Activated naive CD4-positive, alpha-beta T cell treated with anti-CD3 and anti-CD28 coated beads for 36 hours (primary cell): ENCODE results near the gene SEL1L2. TPM values are rescaled to one million over a fixed set of nuclear protein-coding genes. Genes with fewer than 3 reads are reported as not detected.

Experiments
- CTCF ChIA-PET: fragments of 350-600 bp; sonication (Branson Sonifier 250); formaldehyde crosslinking; loops from one replicate; lab custom pipeline; 2021; ENCODE audit warnings: antibody characterized with exemption; lab: Charles Lee
- DNase-seq: peaks from one replicate; pipeline ENCODE4 v3.0.0-alpha.2; 2020
- H3K27ac Mint-ChIP-seq: one replicate; pipeline ENCODE4 v1.8.0; 2021; ENCODE audit warnings: mild to moderate bottlenecking, mixed read lengths
- H3K27me3 Mint-ChIP-seq: one replicate; pipeline ENCODE4 v1.8.0; 2021; ENCODE audit warnings: low read depth, mixed read lengths
- H3K36me3 Mint-ChIP-seq: one replicate; pipeline ENCODE4 v1.8.0; 2021; ENCODE audit warnings: low read depth, mixed read lengths
- H3K4me1 Mint-ChIP-seq: one replicate; pipeline ENCODE4 v1.8.0; 2021; ENCODE audit warnings: low read depth, mixed read lengths
- H3K4me3 Mint-ChIP-seq: one replicate; pipeline ENCODE4 v1.8.0; 2021; ENCODE audit warnings: mild to moderate bottlenecking, moderate library complexity, mixed read lengths
- H3K9me3 Mint-ChIP-seq: one replicate; pipeline ENCODE4 v1.8.0; 2021; ENCODE audit warnings: mixed read lengths
- intact Hi-C: fragments of 100-400 bp; cut with micrococcal nuclease; formaldehyde crosslinking; loops from one replicate; pipeline ENCODE4 v1.15.1; 2023
- total RNA-seq, 2 experiments: library from RNA; stranded (reverse); gene quantifications; one replicate each; pipeline ENCODE4 v1.2.3, GENCODE V29; 2021

The SEL1L2 gene
- total RNA-seq, 2 experiments from 2014 or later = not detected

- intact Hi-C loops = no loop called here
- peaks cover 30% of the 10 kb centered on the region for H3K36me3 Mint-ChIP-seq
- H3K9me3 Mint-ChIP-seq = no peaks in the 10 kb centered on the region
- CTCF ChIA-PET = no interaction called here
- H3K27me3 Mint-ChIP-seq = no peaks in the 10 kb centered on the region
- DNase-seq = no peak
- H3K27ac Mint-ChIP-seq = no peak overlapping the region
- H3K4me1 Mint-ChIP-seq = no peaks in the 10 kb centered on the region
- H3K4me3 Mint-ChIP-seq = no peak overlapping the region
Observed at GRCh38 chr20:13800728-13801134, 189.7 kb downstream of the SEL1L2 start.

- no peak overlapping the region for H3K27ac Mint-ChIP-seq
- peaks cover 31% of the 10 kb centered on the region for H3K36me3 Mint-ChIP-seq
- H3K4me1 Mint-ChIP-seq = no peaks in the 10 kb centered on the region
- H3K9me3 Mint-ChIP-seq = no peaks in the 10 kb centered on the region
- intact Hi-C loops = no loop called here
- H3K4me3 Mint-ChIP-seq = no peak overlapping the region
- no peaks in the 10 kb centered on the region for H3K27me3 Mint-ChIP-seq
- no peak for DNase-seq
- CTCF ChIA-PET = no interaction called here
Observed at GRCh38 chr20:13799974-13800373, 190.4 kb downstream of the SEL1L2 start.

Other genes with a start within 250 kb of the SEL1L2 start
- gene ESF1, start 205.7 kb downstream of the SEL1L2 start, total RNA-seq = 10 to 100 TPM; 14.5 TPM
- 10 to 100 TPM; 27.4 to 28.1 TPM for gene NDUFAF5, start 205.6 kb downstream of the SEL1L2 start, total RNA-seq
- gene MACROD2, start 4.9 kb upstream of the SEL1L2 start, total RNA-seq = not detected